ENCODE measurements around the gene CHST11. TPM values are rescaled to one million over a fixed set of nuclear protein-coding genes. Genes with fewer than 3 reads are reported as not detected.

Gene CHST11
- total RNA-seq, 1 experiment from 2014 or later, result 6.7 TPM

- H3K4me3 Mint-ChIP-seq, result no peak overlapping the region
- WGBS (ENCODE audit: extremely low coverage, insufficient read length, low lambda C conversion rate), result no CpG with 5 or more reads among the region's 10 CpGs
- Histone ChIP-seq H3K9me3 (ENCODE audit: control insufficient read depth, low read depth, low read length) (no peaks in the 10 kb centered on the region), H3K4me2 (ENCODE audit: insufficient read depth, insufficient read length, low read length) (no peak overlapping the region), H4K5ac (ENCODE audit: insufficient read length, low read depth, low read length) (no peak overlapping the region), H3K4ac (ENCODE audit: low read depth, low read length) (no peak overlapping the region), H3K27ac (ENCODE audit: insufficient read length, low read depth, low read length) (no peak overlapping the region), H3K56ac (ENCODE audit: insufficient read length, low read depth, low read length) (no peak overlapping the region), H4K8ac (replicated peaks; ENCODE audit: insufficient read length, low read depth, low read length) (no peak overlapping the region), H4K20me1 (ENCODE audit: control insufficient read depth, insufficient read depth, insufficient read length) (peaks cover 3% of the 10 kb centered on the region), H2BK20ac (ENCODE audit: low read depth, low read length, poor library complexity, severe bottlenecking) (no peak overlapping the region), H3K79me1 (ENCODE audit: insufficient read depth, low read depth, low read length, poor library complexity, severe bottlenecking) (no peaks in the 10 kb centered on the region), H2AFZ (ENCODE audit: low read length) (no peak overlapping the region), H3K23ac (ENCODE audit: insufficient read length, low read depth, low read length) (no peak overlapping the region), H2AK5ac (ENCODE audit: insufficient read length, low read length) (no peak overlapping the region), H3K18ac (ENCODE audit: insufficient read length, low read depth, low read length) (no peak overlapping the region), H3K4me1 (ENCODE audit: insufficient read depth, low read length) (peaks cover under 1% of the 10 kb centered on the region; the same call in 1 of the 2 replicates), H3T11ph (ENCODE audit: low read length) (no peak overlapping the region), H2BK15ac (ENCODE audit: low read depth, low read length) (no peak overlapping the region), H2BK12ac (ENCODE audit: insufficient read length, low read depth, low read length) (no peak overlapping the region), H2BK120ac (ENCODE audit: low read depth, low read length, poor library complexity, severe bottlenecking) (no peak overlapping the region), H3K79me2 (ENCODE audit: insufficient read depth, low read length) (no peaks in the 10 kb centered on the region), H3K27me3 (ENCODE audit: insufficient read depth, low read length) (no peaks in the 10 kb centered on the region), H2BK5ac (ENCODE audit: insufficient read length, low read length) (no peak overlapping the region), H3K14ac (ENCODE audit: insufficient read depth, low read length) (no peak overlapping the region), H4K91ac (ENCODE audit: insufficient read length, low read depth, low read length) (no peak overlapping the region), H3K9ac (ENCODE audit: extremely low read depth, insufficient read length, low read length) (no peak overlapping the region), H3K23me2 (ENCODE audit: insufficient read length, low read depth, low read length, poor library complexity, severe bottlenecking) (no peaks in the 10 kb centered on the region)
- no peak for TF ChIP-seq CTCF (conservative IDR thresholded peaks at IDR 0.05)
- no peaks in the 10 kb centered on the region for H3K9me3 Mint-ChIP-seq
- H3K4me1 Mint-ChIP-seq, result peaks cover 6 to 13% of the 10 kb centered on the region in 2 experiments
- no peaks in the 10 kb centered on the region; the same call in 1 of the 2 replicates for H3K27me3 Mint-ChIP-seq (ENCODE audit: low read depth)
- no peak overlapping the region; a peak in 2 of 7 replicates for H3K27ac Mint-ChIP-seq
- no peak for DNase-seq
- H3K36me3 Mint-ChIP-seq (ENCODE audit: insufficient read depth in 1 of 3, low read depth in 3 of 3), result no peaks in the 10 kb centered on the region
Observed at GRCh38 chr12:104727726-104728465, 271.1 kb downstream of the CHST11 start.
